SU-DHL-6 (cell line): Measurements from ENCODE around the gene CFAP91.
A peak's percentile ranks its signal among the peaks of the same experiment; 100 is the strongest.

Source experiments
- H2AFZ ChIP-seq: fragments of 200-600 bp; sonication (generic); 2 replicates; pipeline ENCODE4 v1.6.1; 2014; ENCODE audit warnings: low read depth, mild to moderate bottlenecking, moderate library complexity, mixed read lengths, antibody characterized with exemption, low read length; ENCODE audit not compliant: severe bottlenecking
- H3F3A ChIP-seq: fragments of 200-600 bp; shearing (Covaris generic); 2 replicates; pipeline ENCODE4 v1.6.0; 2016; ENCODE audit warnings: antibody characterized with exemption, mild to moderate bottlenecking; ENCODE audit not compliant: insufficient read depth
- H3K27ac ChIP-seq: fragments of 200-600 bp; sonication (generic); 2 replicates; pipeline ENCODE4 v1.5.1; 2016; ENCODE audit warnings: low read depth, mild to moderate bottlenecking, low read length, moderate library complexity, mixed read lengths
- H3K27me3 ChIP-seq: fragments of 200-600 bp; sonication (generic), shearing (Covaris generic); 2 replicates; pipeline ENCODE4 v1.6.0; 2014; ENCODE audit warnings: mild to moderate bottlenecking, low read length
- H3K36me3 ChIP-seq: fragments of 200-600 bp; sonication (generic); 2 replicates; pipeline ENCODE4 v1.6.1; 2014; ENCODE audit warnings: mild to moderate bottlenecking, low read length, mixed read lengths
- H3K4me2 ChIP-seq: fragments of 300-600, 200-600 bp; shearing (Covaris generic), sonication (generic); 2 replicates; pipeline ENCODE4 v1.6.0; 2014; ENCODE audit warnings: low read length, low read depth, mild to moderate bottlenecking; ENCODE audit not compliant: poor library complexity, severe bottlenecking
- H3K4me3 ChIP-seq: fragments of 200-600 bp; sonication (generic); 2 replicates; pipeline ENCODE4 v1.5.1; 2014; ENCODE audit warnings: antibody characterized with exemption, low read length, mild to moderate bottlenecking, mixed read lengths; ENCODE audit not compliant: insufficient read depth, poor library complexity, severe bottlenecking
- H3K79me2 ChIP-seq: fragments of 200-600 bp; sonication (generic); 2 replicates; pipeline ENCODE4 v1.6.1; 2014; ENCODE audit warnings: mild to moderate bottlenecking, low read length, moderate library complexity; ENCODE audit not compliant: insufficient read depth
- H3K9ac ChIP-seq: fragments of 200-600 bp; sonication (generic); 2 replicates; pipeline ENCODE4 v1.7.0; 2014; ENCODE audit warnings: mild to moderate bottlenecking, low read length
- H3K9me2 ChIP-seq: fragments of 200-600 bp; sonication (generic); replicated peaks from 2 replicates; pipeline ENCODE4 v1.6.1; 2014; ENCODE audit warnings: low read length; ENCODE audit not compliant: insufficient read depth
- H3K9me3 ChIP-seq: fragments of 200-600 bp; sonication (generic); 2 replicates; pipeline ENCODE4 v1.6.1; 2014; ENCODE audit warnings: low read length, mixed read lengths; ENCODE audit not compliant: insufficient read depth
- H4K20me1 ChIP-seq: fragments of 200-600 bp; sonication (generic); 2 replicates; pipeline ENCODE4 v1.6.1; 2014; ENCODE audit warnings: low read depth, mild to moderate bottlenecking, antibody characterized with exemption, low read length, moderate library complexity, mixed read lengths
- CTCF ChIP-seq: fragments of 200-600 bp; sonication (generic); IDR thresholded peaks from one replicate; pipeline ENCODE4 v1.5.1; 2017; ENCODE audit warnings: antibody characterized with exemption, mild to moderate bottlenecking, low read length, moderate library complexity; ENCODE audit not compliant: insufficient read depth, poor library complexity, severe bottlenecking
- EZH2phosphoT487 ChIP-seq: fragments of 200-600 bp; sonication (generic), shearing (Covaris generic); conservative IDR thresholded peaks from 2 replicates; pipeline ENCODE4 v1.6.1; 2018; ENCODE audit warnings: mild to moderate bottlenecking, antibody characterized with exemption, low read length, moderate library complexity, mixed read lengths

CFAP91 gene

GRCh38 chr3:119690043-119690656 lies 12.7 kb upstream of the CFAP91 start:
- H3K36me3 ChIP-seq, result no peaks in the 10 kb centered on the region
- no peaks in the 10 kb centered on the region for H3K9me3 ChIP-seq
- H3K4me3 ChIP-seq, result no peak overlapping the region
- no peaks in the 10 kb centered on the region for H4K20me1 ChIP-seq
- no peaks in the 10 kb centered on the region for H3K27me3 ChIP-seq
- TF ChIP-seq CTCF, result peak; percentile 56
- no peak for TF ChIP-seq EZH2phosphoT487
- no peak overlapping the region for H3K4me2 ChIP-seq
- H2AFZ ChIP-seq, result no peak overlapping the region
- no peaks in the 10 kb centered on the region for H3K79me2 ChIP-seq
- no peak overlapping the region for H3K9ac ChIP-seq
- no peak overlapping the region for H3K27ac ChIP-seq
- H3K9me2 ChIP-seq, result no peaks in the 10 kb centered on the region
- H3F3A ChIP-seq, result no peaks in the 10 kb centered on the region

- Histone ChIP-seq H3K27me3 (no peaks in the 10 kb centered on the region), H3K9me2 (no peaks in the 10 kb centered on the region), H3K36me3 (no peaks in the 10 kb centered on the region), H3K4me2 (no peak overlapping the region), H4K20me1 (no peaks in the 10 kb centered on the region), H2AFZ (no peak overlapping the region), H3K79me2 (no peaks in the 10 kb centered on the region), H3K9me3 (no peaks in the 10 kb centered on the region), H3K9ac (no peak overlapping the region), H3K27ac (no peak overlapping the region), H3F3A (no peaks in the 10 kb centered on the region), H3K4me3 (no peak overlapping the region)
- no peak for TF ChIP-seq EZH2phosphoT487
- no peak for TF ChIP-seq CTCF
These were observed 7.3 kb upstream of the CFAP91 start for GRCh38 chr3:119695480-119695879.

- H3K27ac ChIP-seq, result no peak overlapping the region
- no peak overlapping the region for H3K4me3 ChIP-seq
- H3K9me3 ChIP-seq, result no peaks in the 10 kb centered on the region
- H3K9ac ChIP-seq, result no peak overlapping the region
- no peaks in the 10 kb centered on the region for H3K36me3 ChIP-seq
- H3K9me2 ChIP-seq, result no peaks in the 10 kb centered on the region
- no peaks in the 10 kb centered on the region for H4K20me1 ChIP-seq
- H2AFZ ChIP-seq, result no peak overlapping the region
- no peak overlapping the region for H3K4me2 ChIP-seq
- no peaks in the 10 kb centered on the region for H3K79me2 ChIP-seq
- TF ChIP-seq CTCF, result no peak
- TF ChIP-seq EZH2phosphoT487, result no peak
- H3F3A ChIP-seq, result no peaks in the 10 kb centered on the region
- H3K27me3 ChIP-seq, result no peaks in the 10 kb centered on the region
These were observed 5.4 kb upstream of the CFAP91 start for GRCh38 chr3:119697394-119697793.
